ENCODE data around the gene ZNF688. TPM values are rescaled to one million over a fixed set of nuclear protein-coding genes. Genes with fewer than 3 reads are reported as not detected.

ZNF688 gene
- total and polyA plus RNA-seq, 2 of the 13 experiments (the other 11 are each of a cell fraction or from before 2014, with no cell fraction given) = 2.4 to 5.4 TPM

- H3K27ac ChIP-seq (ENCODE audit: extremely low read length, insufficient read depth, low read length) = no peak overlapping the region
- no TSS peak for BruUV-seq (replicated peaks)
- H3K4me2 ChIP-seq (ENCODE audit: low read depth, low read length) = no peak overlapping the region
- no peak for DNase-seq (ENCODE audit: low spot score)
- no peak overlapping the region for H2AFZ ChIP-seq (ENCODE audit: low read length)
- H3K79me2 ChIP-seq (ENCODE audit: insufficient read depth, low read length) = no peaks in the 10 kb centered on the region
- FAIRE-seq = no peak
- no peaks in the 10 kb centered on the region for H4K20me1 ChIP-seq (ENCODE audit: insufficient read depth, low read length)
- H3K4me1 ChIP-seq (ENCODE audit: insufficient read depth, low read length) = peaks cover 24% of the 10 kb centered on the region
- peaks cover 16 to 28% of the 10 kb centered on the region in 2 experiments; a peak in 4 of 5 replicates for H3K36me3 ChIP-seq (replicated peaks in 1 of 2; ENCODE audit: control insufficient read depth in 1 of 2, insufficient read depth in 2 of 2, low read length in 2 of 2)
- 94% methylated on average over 2 of the region's 2 CpGs for WGBS (ENCODE audit: low lambda C conversion rate)
- H3K27me3 ChIP-seq (ENCODE audit: control insufficient read depth in 1 of 2, insufficient read depth in 2 of 2, low read length in 2 of 2) = no peaks in the 10 kb centered on the region
- in situ Hi-C loops (cut with HindIII; ENCODE audit: extremely low pct_ligation_motif_present, low pct_unique_long_range_greater_than_20kb) = loop anchor here (10.0 kb wide), 1 partner anchor 166 kb away; the partner anchor contains the start of gene DCTPP1
- H3K9ac ChIP-seq (ENCODE audit: insufficient read depth, low read depth, low read length) = no peak overlapping the region
- intact Hi-C loops (cut with micrococcal nuclease; ENCODE audit: unreplicated experiment) = no loop called here
- H3K4me3 ChIP-seq (replicated peaks in 1 of 3; ENCODE audit: insufficient read depth in 1 of 3, low read depth in 2 of 3, low read length in 3 of 3) = no peak overlapping the region
- ChIA-PET POLR2A (interaction anchor here (0.7 to 3.4 kb wide), 3 partner anchors 10 to 199 kb away, joined by 3 to 15 read pairs (median 4); partner anchors contain the start of gene ZNF689), CTCF (ENCODE audit: low intra/inter-chr PET ratio, low total read pairs) (no interaction called here)
- H3K9me3 ChIP-seq (ENCODE audit: low read length) = peaks cover 4% of the 10 kb centered on the region
- no peak for ATAC-seq
- TF ChIP-seq ZNF362 (CRISPR knock-in tag; IDR thresholded peaks at IDR 0.05; ENCODE audit: borderline replicate concordance) (no peak), ATRX (CRISPR knock-in tag; IDR thresholded peaks at IDR 0.05; ENCODE audit: borderline replicate concordance) (no peak), HES4 (CRISPR knock-in tag; IDR thresholded peaks at IDR 0.05; ENCODE audit: borderline replicate concordance) (no peak), ZNF44 (CRISPR knock-in tag; IDR thresholded peaks at IDR 0.05) (no peak), NCOA1 (CRISPR knock-in tag; IDR thresholded peaks at IDR 0.05) (no peak), ZNF281 (CRISPR knock-in tag; IDR thresholded peaks at IDR 0.05; ENCODE audit: borderline replicate concordance) (no peak), RERE (CRISPR knock-in tag; IDR thresholded peaks at IDR 0.05; ENCODE audit: low read depth) (no peak), HMGXB3 (CRISPR knock-in tag; IDR thresholded peaks at IDR 0.05; ENCODE audit: borderline replicate concordance) (no peak), CAMTA2 (CRISPR knock-in tag; IDR thresholded peaks at IDR 0.05; ENCODE audit: borderline replicate concordance) (no peak), ZNF101 (CRISPR knock-in tag; IDR thresholded peaks at IDR 0.05; ENCODE audit: borderline replicate concordance, low read depth) (no peak)
These were observed 29.4 kb upstream of the ZNF688 start for GRCh38 chr16:30600929-30601328.

Measured in HepG2 (cell line).